Smooth muscle cell of the brain vasculature (primary cell): ENCODE data around the gene PDE5A.
"Not testable (repeated sequence)": the region's sequence is repeated elsewhere in the genome, so short reads cannot be mapped to it uniquely, and the experiment has no call there.

Experiments used
- DNase-seq: peaks from one replicate; pipeline ENCODE4 v3.0.0-alpha.2; 2012; ENCODE audit warnings: low read depth, low spot score

Gene PDE5A

DNA sequence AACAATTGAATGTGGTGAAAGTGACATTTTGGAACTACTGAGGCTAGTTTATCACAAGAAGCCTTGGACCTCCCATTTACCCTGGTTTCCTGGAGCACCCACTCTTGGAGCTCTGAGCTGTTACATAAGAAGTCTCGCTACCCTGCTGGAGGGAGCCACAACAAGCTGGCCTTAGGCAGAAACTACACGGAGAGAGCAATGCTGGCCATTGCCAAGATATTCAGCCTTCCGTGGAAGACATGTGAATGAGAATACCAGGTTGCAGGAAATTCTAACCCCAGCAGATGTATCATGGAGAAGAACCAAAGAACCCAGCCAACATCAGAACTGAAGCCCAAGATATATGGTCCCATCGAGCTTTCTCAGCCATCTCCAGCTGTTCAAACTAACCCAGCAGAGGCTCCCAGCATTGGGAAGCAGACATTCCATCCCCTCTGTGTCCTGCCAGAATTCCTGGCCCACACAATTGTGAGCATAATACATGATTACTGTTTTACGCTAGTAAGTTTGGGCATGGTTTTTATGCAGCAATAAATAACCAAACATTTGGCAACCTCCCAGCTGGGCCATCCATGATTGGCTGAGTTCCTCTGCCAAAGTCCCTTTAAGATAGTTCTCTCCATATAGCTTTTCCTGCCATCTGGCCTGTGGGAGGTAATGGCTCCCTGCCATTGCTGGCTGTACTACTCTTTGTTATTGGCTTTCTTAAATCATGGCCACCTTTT is 17.9 kb upstream of the PDE5A start:
- no peak for DNase-seq

DNA sequence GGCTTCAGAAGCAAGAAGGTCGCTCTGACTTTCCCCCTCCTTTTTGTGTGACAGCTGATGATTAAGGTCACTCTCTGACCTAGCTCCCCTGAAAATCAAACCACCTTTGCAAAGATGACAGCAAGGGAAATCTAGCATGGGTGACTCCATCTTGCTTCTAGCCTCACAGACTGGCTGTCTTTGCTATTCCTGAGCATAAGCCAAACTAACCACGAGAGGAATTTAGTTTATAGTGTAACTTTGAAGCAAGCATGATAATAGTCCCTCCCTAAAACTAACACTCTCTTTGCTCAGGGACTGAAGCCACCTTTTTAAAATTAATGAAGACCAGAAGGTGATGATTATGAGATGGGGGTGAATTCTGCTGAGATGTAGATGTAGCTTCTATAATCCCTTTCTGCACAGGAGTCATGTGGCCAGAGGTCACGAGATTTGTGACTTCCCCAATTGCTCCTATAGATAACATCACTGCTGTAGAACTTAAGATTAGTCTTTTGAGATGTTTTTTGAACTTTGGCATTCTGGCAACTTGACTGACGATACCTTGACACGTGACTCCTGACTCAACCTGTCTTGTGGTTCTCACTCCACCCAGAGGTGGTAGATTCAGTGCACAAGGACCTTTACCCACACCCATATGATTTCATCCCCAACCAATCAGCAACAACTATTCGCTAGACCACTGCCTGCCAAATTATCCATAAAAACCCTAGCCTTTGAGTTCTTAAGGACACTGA is 14.9 kb upstream of the PDE5A start:
- no peak for DNase-seq

DNA sequence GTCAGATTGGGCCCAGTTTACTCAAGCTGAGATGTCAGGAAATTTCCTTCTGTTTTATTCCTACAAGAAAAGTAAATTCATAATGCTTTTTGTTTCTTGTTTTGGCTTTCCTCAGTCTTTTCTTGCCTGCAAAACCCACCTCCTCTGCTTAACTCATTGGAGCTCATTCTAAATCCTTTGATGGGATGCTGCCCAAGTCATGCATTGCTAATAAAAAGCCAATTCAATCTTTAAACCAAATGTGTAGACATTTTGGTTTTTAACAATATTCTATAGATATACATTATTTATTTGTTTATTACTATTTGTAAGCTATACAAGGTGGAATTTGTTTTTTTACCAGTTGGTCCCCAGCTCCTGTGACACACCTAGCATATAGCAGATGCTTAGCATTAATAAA is 13.2 kb upstream of the PDE5A start:
- DNase-seq: no peak

DNA sequence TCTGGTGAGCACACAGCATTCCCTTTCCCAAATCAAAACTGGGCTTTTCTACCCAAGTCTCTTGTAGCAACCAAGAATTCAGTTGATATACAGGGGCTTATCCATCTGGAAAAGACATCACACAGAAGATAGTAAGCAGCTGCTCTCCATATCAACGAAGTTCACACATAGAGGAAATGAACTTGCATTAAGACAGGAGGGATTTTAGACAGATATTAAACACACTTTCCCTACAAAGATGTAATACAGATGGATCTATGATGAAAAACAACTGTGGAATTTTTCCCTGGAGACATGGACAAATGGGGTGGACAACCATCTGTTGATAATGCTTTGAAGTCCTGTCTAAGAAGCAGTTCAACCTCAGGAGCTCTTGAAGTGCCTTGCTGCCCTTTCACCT is 9.8 kb upstream of the PDE5A start:
- no peak for DNase-seq

DNA sequence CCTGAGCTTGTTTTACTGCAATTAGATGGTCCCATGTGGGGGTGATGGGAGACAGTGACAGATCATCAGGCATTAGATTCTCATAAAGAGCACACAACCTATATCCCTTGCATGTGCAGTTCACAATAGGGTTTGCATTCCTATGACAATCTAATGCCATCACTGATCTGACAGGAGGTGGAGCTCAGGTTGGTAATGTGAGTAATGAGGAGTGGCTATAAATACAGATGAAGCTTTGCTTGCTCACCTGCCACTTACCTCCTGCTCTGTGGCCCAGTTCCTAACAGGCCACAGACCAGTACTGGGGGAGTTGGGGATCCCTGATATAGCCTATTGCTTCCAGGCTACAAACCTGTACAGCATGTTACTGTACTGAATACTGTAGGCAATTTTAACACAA is 8.2 kb upstream of the PDE5A start:
- not testable (repeated sequence) for DNase-seq

DNA sequence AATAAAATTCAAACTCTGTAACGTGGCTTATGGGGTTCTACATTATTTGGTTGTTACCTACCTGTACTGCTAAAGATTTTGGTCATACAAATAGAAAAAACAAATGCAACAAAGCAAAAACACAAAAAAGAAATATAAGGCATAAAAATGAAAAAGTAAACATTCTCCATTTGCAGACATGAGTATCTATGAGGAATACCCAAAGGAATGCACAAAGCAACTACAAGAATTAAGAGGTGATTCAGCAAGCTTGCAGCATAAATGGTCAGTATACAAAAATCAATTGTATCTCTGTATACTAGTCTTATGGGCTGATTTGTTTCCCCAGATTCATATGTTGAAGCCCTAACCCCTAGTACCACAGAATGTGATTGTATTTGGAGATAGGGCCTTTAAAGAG is 3.6 kb upstream of the PDE5A start:
- no peak for DNase-seq

DNA sequence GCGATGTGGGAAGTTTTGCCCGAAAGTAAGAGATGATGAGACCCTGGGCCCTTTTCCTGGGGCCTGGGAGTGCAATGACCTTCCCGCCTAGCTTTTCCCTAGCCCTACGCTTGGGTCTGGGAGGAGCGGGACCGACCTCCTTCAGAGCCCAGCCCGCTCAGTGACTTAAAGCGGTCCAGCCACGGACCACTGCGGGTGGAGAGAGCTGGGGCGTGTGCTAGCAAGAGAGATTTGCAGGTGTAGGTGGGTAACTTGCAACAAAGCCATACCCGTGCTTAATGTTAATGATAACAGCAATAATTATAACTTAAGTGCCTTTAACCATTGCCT is 503 bp upstream of the PDE5A start:
- DNase-seq: no peak

DNA sequence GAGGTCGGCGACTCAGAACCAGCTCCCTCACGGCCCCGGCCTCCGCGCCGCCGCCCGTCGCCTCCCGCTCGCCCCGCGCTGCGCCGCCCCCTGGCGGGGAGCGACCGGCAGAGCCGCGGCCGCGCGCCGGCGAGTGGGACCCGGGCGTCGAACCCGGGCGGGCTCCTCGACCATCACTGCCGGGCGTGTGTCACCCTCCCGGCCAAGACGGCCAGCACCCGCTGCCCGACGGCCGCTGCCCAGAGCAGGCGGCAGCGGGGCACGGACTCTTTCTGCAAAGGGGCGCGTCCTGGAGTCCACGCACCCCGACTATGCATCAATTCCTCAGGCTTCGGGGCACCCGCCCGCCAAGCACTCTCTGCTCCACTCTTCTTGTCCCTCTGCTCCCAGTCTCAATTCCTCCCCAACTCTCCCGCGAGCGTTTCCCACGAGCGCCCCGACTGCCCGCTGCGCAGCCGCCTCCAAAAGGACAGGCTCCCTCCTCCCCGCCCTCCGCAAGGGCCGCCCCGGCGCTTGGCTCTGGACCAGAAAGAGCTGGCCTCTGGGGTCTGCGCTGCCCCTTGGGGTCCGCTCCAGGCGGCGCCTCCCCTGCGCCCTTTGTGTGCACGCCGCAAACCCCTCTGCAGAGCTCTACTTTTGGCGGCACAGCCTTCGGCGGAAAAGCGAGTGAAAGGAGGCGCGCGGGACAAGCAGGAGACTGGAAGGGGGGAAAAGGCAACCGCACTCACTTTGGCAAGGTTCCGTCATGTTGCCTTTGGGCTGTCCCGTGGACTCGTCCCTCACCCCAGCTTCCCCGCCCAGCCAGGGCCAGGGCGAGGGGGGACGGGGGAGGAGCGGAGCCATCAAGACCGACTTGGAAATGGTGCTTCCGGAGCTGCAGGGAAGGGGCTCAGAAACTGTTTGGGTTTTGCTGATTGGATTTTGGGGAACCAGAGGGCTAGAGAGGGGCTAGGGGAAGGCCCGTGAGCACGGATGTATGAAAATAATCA is 1.0 kb downstream of the PDE5A start:
- no peak for DNase-seq

DNA sequence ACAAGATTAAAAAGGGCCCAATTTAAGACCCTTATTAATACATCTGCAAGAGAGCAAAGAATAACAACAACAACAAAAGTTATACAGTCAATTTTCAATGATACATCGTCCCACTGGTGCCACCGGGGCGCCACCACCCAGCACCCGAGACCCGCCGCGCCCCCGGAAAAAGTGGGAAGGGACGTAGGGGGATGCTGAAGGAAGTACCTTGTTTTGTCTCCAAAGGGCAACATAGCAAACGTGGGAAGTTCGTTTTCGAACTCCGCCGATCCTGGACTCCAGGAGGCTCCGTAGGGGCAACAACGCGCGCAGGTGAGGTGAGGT is 1.7 kb downstream of the PDE5A start:
- DNase-seq: no peak

DNA sequence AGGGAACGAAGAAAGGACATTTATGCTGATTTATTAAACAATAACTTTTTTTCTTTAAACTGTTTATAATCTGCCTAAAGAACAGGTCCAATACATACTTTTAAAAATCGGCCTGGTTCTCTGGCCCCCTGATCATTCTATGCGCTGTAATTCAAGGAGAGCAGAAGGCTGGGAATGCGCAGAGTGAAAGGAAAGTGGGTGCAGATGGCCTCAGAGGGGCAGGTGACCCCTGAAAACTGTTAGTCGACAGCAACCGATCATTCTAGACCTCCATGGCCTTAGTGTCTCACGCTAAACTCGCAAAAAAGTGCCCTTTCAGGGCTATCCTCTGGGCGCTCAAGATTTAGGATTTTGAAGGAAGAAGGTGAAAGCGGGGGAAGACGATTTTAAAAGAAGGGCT is 2.2 kb downstream of the PDE5A start:
- DNase-seq: no peak

DNA sequence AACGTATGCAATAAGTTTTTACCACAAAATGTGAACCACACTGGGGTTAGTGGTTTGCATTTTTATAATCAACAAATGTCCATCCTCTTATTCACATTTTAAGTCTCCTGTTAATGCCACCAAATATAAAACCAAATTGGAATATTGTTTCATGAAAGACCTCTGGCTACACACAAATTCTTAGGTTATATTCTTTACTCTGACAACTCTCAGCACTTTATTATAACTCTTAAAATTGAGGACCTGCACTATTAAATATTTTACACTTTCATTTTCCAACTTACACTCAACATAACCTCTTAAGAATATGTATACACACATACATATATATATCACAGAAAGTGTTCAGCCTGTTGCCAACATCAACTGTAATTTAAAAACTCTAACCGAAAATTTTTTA is 2.8 kb downstream of the PDE5A start:
- no peak for DNase-seq

DNA sequence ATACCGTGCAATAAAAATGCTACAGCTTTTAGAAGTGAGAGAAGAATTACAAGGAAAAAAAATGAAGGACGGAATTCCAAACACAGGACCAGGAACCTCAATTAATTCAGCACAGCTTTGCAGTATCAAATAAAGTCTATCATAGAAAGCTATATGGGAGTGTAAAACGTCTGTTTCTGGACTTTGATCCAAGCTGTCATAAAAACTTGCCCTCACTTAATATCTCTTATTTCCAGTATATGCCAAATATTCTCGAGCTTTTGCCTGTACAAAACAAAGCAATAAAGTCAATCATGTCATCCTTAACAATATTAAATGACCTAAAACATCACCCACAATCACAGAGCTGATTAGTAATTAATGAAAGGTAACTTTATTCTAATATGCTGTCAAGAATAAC is 4.2 kb downstream of the PDE5A start:
- DNase-seq: no peak

DNA sequence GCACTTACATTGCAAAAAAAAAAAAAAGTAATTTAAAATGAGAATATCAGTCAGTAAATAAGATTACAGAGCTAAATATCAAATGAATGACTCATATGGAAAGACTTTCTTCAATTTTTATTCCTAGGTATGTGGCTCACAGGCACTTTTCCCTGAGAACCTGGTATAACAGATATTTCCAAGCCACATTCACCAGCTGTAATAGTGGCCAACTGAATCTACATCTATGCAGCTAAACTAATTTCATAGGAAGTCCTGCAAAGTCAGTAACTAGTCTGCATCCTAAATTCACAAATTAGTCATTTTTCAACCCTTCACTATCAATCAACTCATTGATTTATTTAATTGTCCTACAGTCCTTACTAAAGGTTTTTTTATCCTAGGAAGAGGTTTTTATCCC is 5.6 kb downstream of the PDE5A start:
- no peak for DNase-seq

DNA sequence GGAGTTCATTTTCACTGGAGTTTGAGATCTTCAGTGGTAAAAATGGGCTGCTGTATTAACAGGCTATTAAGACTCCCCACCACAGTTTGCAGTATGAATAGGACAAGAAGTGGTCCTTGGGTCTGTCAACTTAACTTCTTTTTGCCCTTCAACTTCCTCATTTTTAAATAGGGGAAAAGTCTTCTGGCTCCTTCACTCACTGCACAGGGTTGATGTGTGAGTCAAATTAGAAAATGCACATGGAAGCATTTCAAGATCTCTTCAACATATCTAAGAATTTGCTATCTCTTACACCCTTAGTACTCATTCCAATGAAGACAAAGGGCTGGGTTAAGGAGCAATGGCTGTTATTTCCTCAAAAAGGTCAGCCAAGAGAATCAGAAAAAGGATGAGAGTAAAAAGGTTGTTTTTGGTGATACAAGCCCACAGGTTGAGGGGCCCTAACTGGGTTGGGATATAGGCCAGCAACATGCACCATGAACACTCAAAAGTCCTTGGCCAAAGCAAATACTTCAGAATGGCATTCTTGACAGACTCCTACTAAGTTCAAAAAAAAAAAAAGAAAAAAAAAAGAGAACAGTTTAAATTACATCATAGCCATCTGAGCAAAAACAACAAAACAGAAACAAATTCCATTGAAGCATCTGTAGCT is 13.4 kb downstream of the PDE5A start:
- no peak for DNase-seq

DNA sequence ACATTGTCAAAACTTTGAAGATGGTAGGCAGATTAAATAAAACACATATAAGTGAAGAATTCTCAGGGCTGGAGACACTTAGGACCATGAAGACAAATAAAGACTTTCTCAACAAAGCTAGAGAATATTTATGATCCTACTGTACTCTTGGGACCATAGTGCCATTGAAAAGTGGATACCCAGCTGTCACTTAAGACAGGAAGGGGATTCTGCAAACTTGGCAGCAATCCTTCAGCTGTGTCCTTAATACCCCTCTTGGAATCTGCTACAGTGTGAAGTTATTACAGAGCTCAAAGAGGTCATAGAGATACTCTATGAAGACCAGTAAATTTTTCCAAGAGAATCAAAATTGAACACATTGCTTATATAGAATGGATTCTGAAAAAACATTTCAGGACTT is 24.3 kb downstream of the PDE5A start:
- no peak for DNase-seq

DNA sequence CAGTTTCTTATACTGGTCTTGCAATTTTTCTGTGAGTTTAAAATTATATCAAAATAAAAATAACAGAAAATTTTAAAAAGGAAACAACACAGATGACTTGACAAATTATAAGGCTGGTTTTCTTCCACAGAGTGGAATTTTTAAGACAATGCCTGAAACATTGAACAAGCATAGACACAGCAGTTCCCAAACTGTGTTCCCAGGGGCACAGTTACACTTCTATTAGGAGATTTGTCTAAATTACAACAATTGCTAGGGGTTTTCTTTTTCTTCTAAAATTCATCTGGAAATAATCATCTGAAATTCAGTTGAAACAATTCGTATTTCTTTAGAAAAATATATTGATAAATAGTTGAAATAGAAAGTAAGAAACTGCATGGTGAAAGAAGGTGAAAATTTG is 26.2 kb downstream of the PDE5A start:
- no peak for DNase-seq

DNA sequence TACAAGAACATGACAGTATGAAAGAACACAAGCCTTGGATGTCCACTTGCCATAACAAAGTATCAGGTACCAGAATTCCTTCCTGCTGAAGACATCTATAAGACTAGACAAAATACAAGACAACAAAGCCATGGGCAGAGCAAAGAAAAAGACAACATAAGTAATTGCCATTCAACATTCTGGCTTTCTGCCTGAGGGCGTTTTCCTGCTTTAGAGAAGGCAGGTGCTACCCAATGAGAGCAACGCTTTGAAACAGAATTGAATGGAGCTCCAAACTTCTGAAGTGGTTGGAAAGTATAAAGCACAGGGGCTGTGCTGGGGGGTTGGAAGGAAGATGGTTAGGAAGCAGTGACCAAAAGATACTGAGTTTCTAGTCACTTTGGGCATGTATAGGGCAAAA is 30.1 kb downstream of the PDE5A start:
- DNase-seq: no peak

DNA sequence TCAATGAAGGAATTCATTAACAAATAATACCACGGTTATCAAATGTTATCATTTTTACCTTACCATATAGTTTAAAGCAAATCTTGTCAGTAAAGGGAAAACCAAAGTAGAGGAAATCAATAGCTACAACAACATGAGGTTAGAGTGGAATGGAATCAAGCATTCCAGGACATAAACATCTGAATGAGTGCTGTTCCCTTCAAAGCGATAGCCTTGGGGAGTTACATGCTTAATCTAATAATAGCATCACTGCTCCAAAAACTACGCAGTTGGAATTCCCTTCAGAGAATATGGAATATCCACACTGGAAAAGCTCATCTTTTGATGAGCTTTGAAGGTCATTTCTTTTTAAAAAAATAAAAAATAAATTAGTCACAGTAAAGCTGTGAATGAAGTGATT is 31.2 kb downstream of the PDE5A start:
- no peak for DNase-seq

DNA sequence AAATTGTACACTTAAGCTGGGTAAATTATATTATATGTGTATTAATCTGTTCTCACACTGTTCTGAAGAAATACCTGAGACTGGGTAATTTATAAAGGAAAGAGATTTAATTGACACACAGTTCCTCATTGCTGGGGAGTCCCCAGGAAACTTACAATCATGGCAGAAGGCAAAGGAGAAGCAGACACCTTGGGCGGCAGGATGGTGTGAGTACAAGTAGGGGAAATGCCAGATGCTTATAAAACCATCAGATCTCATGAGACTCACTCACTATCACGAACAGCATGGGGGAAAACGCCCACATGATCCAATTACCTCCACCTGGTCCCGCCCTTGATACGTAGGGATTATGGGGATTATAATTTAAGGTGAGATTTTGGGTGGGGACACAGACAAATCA is 34.9 kb downstream of the PDE5A start:
- DNase-seq: no peak

DNA sequence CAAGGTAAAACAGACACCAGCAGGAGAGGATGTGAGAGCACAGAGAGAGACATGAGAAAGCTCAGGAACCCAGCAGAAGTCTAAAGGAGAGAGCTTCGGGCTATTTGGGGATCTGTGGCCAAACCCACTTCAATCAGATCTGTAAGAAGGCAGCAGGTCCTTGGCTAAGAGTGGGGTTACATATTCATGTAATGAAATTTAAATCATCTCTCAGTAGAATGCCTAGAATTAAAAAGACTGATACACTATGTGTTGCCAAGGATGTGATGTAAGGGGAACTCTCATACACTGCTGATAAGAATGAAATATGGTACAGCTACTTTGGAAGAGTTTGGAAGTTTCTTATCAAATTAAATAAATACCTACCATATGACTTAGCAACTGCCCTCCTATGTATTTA is 35.8 kb downstream of the PDE5A start:
- no peak for DNase-seq

DNA sequence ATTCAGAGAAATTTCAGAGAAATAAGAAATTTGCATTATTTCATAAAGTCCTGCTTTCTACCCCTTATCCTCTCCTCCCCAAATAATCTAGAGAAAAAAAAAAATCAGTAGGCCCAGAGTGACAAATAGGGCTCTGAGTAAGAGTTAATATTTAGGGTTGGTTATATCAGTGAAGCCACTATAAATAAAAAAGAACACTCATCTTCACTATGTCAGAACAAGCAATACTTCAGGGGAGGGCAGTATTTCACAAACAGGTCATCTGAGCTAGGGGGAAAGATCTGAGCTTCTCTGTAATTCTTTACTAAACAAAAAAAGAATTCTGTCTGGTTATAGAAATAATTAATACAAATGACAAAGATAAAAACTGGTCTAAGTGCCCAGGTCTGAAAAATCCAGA is 39.4 kb downstream of the PDE5A start:
- no peak for DNase-seq

DNA sequence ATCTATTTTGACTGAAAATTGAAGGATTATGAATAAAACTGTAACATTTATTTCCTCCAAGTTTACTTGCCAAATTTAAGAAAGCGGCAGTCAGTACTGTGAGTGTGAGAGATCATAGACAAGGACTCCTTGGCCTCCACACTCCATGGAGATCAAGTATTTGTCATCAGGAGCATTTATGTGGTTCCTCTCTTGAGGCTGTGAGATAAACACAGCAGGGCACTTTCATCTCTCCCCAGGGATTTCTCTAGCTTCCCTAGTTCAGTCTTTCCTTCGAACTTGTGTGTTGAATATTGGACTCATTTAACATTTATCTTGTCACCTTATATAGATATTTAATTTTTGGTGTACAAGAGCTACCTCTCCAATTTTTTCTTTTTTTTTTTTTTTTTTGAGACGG is 40.8 kb downstream of the PDE5A start:
- no peak for DNase-seq
